ENCODE measurements around the gene ANKRD22.
"Not testable (repeated sequence)": the region's sequence is repeated elsewhere in the genome, so short reads cannot be mapped to it uniquely, and the experiment has no call there.

Gene ANKRD22

DNA sequence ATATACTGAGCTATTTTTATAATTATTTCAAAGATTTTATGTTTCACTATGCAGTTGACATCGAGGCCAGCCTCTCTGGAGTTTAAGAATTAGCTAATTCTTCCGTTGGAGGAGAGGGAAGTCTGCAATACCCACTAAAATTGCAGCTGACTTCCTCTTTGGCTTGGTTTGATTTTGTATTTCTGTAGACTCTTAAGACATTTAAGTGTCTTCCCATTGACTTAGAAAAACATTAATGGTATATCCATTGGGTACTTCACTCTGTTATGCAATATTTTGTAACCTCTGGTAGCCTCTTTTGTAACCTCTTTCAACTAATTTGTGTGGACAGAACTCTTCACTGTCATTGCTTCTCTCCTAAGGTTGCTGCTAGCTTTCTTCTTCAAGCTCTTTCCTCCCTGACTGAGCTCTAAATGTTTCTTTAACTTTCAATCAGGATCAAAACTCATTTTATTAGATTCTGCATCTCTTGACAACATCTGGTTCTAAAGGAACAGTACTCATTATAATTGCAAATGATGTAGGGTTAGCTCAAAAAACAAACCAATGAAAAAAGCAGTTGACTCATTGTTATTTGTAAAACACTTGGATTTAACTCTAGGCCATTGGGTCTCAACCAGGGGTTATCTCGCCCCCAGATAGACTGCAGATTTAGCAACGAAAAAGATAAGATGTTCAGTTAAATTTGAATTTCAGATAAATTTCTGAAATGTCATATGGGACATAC is 1.7 kb upstream of the ANKRD22 start:
- Histone ChIP-seq H3K36me3 (ENCODE audit: insufficient read depth, low read length) (no peaks in the 10 kb centered on the region), H3K4me3 (ENCODE audit: low read depth, low read length) (no peak overlapping the region), H2AFZ (ENCODE audit: low read length, unreplicated experiment) (no peak overlapping the region), H3K27ac (ENCODE audit: low read depth, low read length) (no peak overlapping the region), H3K4me1 (ENCODE audit: control insufficient read depth, insufficient read depth, low read length, unreplicated experiment) (peaks cover 14% of the 10 kb centered on the region), H3K79me2 (ENCODE audit: control insufficient read depth, insufficient read depth, low read length, unreplicated experiment) (no peaks in the 10 kb centered on the region), H3K27me3 (ENCODE audit: insufficient read depth, low read length) (no peaks in the 10 kb centered on the region)

DNA sequence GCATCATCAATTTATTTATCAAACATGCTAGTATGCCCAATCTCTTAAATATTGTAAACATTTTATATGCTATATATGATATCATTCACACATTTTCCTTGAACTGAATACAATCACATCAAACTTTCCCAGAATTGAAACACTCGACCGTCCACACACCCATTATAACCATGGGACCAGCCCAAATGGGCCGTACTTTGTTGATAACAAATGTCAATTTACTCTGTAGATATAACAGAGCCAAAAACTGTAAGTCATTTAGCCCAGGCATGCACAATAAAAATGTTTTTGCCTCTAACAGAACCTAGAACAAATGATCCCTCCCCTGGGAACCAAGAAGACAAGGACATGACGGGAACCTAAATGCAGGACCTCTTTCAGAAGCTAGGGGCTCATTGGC is 683 bp upstream of the ANKRD22 start:
- no peak overlapping the region for H2AFZ ChIP-seq (ENCODE audit: low read length, unreplicated experiment)

DNA sequence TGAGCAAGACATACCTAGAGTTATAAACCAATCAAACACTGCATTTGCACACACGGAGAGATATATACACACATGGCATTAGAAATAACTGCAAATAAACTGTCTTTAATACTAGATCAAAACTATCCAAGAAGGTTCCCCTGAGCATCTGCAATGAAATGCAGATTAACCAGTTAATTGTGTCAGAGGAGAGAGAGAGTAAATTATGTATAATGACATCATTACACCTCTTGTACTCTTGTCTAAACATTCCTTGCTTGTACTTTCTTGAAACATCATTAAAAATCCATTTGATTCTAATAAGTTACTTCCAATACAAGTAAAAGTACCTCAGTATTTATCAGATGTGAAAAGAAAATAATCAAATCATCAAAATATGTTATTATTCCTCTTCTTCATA is 932 bp downstream of the ANKRD22 start:
- peaks cover 17% of the 10 kb centered on the region for H3K4me1 ChIP-seq (ENCODE audit: control insufficient read depth, insufficient read depth, low read length, unreplicated experiment)
- H3K4me3 ChIP-seq (ENCODE audit: low read depth, low read length), result no peak overlapping the region
- no peak overlapping the region for H2AFZ ChIP-seq (ENCODE audit: low read length, unreplicated experiment)
- H3K36me3 ChIP-seq (ENCODE audit: insufficient read depth, low read length), result no peaks in the 10 kb centered on the region
- H3K79me2 ChIP-seq (ENCODE audit: control insufficient read depth, insufficient read depth, low read length, unreplicated experiment), result no peaks in the 10 kb centered on the region
- H3K27me3 ChIP-seq (ENCODE audit: insufficient read depth, low read length), result no peaks in the 10 kb centered on the region
- H3K27ac ChIP-seq (ENCODE audit: low read depth, low read length), result no peak overlapping the region

More for the DNA sequence above, 683 bp upstream of the ANKRD22 start:
- Histone ChIP-seq H3K4me1 (ENCODE audit: control insufficient read depth, insufficient read depth, low read length, unreplicated experiment) (peaks cover 17% of the 10 kb centered on the region), H3K27ac (ENCODE audit: low read depth, low read length) (no peak overlapping the region), H3K36me3 (ENCODE audit: insufficient read depth, low read length) (no peaks in the 10 kb centered on the region), H3K27me3 (ENCODE audit: insufficient read depth, low read length) (no peaks in the 10 kb centered on the region), H3K4me3 (ENCODE audit: low read depth, low read length) (no peak overlapping the region), H3K79me2 (ENCODE audit: control insufficient read depth, insufficient read depth, low read length, unreplicated experiment) (no peaks in the 10 kb centered on the region)

DNA sequence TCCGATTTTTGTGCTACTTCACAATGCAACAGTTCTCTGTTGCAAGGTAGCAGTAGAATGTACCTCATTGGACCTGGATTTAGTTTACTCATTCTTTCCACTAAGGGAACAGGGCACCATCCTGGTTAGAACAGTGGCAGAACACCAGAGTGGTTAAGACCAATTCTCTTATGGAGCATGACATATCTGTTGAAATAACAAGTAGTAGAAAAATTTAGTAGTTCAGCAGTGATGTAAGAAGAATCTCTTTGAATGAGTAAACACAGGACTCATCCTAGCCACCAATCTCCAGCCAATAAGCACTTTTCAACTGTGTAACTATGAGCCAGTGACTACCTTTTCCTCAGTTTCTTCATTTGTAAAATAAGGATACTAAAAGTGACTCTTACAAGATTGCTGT is 2.4 kb downstream of the ANKRD22 start:
- Histone ChIP-seq H3K27ac (ENCODE audit: low read depth, low read length) (peak overlapping the region; percentile 70), H3K4me1 (ENCODE audit: control insufficient read depth, insufficient read depth, low read length, unreplicated experiment) (peaks cover 17% of the 10 kb centered on the region), H3K4me3 (ENCODE audit: low read depth, low read length) (no peak overlapping the region), H2AFZ (ENCODE audit: low read length, unreplicated experiment) (no peak overlapping the region), H3K27me3 (ENCODE audit: insufficient read depth, low read length) (no peaks in the 10 kb centered on the region), H3K36me3 (ENCODE audit: insufficient read depth, low read length) (no peaks in the 10 kb centered on the region), H3K79me2 (ENCODE audit: control insufficient read depth, insufficient read depth, low read length, unreplicated experiment) (no peaks in the 10 kb centered on the region)

DNA sequence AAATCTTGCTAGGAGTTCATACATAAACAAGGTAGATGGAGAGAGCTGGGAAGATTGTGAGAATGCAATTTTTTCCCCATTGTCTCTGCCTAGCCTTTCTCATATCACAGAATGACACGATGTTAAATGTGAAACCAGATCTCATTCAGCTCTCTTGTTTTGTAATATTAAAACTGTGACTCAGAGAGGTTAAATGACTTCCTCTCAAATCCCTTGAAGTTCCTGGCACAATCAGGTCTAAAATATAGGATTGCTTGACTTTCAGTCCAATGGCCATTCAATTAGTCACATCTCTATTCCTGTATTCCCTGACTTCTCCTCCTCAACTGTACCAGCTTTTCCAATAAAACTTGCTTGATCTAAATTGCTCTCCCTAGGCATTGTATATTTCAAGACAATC is 3.1 kb downstream of the ANKRD22 start:
- H2AFZ ChIP-seq (ENCODE audit: low read length, unreplicated experiment), result peak overlapping the region; percentile 51
- no peaks in the 10 kb centered on the region for H3K36me3 ChIP-seq (ENCODE audit: insufficient read depth, low read length)
- peak overlapping the region; percentile 42; the same call in 1 of the 2 replicates for H3K4me3 ChIP-seq (ENCODE audit: low read depth, low read length)
- peaks cover 17% of the 10 kb centered on the region for H3K4me1 ChIP-seq (ENCODE audit: control insufficient read depth, insufficient read depth, low read length, unreplicated experiment)
- H3K27ac ChIP-seq (ENCODE audit: low read depth, low read length), result peak overlapping the region; percentile 70
- no peaks in the 10 kb centered on the region for H3K27me3 ChIP-seq (ENCODE audit: insufficient read depth, low read length)
- no peaks in the 10 kb centered on the region for H3K79me2 ChIP-seq (ENCODE audit: control insufficient read depth, insufficient read depth, low read length, unreplicated experiment)

DNA sequence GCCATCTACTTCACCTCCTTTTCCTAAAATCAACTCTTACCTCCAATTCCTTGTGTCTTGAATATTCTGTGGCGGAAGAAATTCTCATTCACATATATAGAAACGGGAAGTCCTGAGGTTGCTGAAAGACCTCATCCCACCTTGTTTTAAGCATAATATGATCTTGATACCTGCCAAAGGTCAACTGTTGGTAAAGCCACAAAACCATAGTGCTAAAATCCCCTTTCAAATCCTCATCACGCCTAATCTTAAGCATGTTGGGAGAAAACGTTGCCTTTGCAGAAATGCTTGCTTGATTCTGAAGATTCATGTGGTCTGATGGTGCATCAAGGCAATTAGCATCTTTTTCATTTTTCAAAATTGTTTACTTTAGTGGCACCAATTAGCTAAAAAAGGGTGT is 8.5 kb downstream of the ANKRD22 start:
- no peak overlapping the region for H3K4me3 ChIP-seq (ENCODE audit: low read depth, low read length)
- no peaks in the 10 kb centered on the region for H3K36me3 ChIP-seq (ENCODE audit: insufficient read depth, low read length)
- peaks cover 1% of the 10 kb centered on the region for H3K4me1 ChIP-seq (ENCODE audit: control insufficient read depth, insufficient read depth, low read length, unreplicated experiment)
- H3K79me2 ChIP-seq (ENCODE audit: control insufficient read depth, insufficient read depth, low read length, unreplicated experiment), result no peaks in the 10 kb centered on the region
- no peak overlapping the region for H3K27ac ChIP-seq (ENCODE audit: low read depth, low read length)
- no peak overlapping the region for H2AFZ ChIP-seq (ENCODE audit: low read length, unreplicated experiment)
- H3K27me3 ChIP-seq (ENCODE audit: insufficient read depth, low read length), result no peaks in the 10 kb centered on the region

DNA sequence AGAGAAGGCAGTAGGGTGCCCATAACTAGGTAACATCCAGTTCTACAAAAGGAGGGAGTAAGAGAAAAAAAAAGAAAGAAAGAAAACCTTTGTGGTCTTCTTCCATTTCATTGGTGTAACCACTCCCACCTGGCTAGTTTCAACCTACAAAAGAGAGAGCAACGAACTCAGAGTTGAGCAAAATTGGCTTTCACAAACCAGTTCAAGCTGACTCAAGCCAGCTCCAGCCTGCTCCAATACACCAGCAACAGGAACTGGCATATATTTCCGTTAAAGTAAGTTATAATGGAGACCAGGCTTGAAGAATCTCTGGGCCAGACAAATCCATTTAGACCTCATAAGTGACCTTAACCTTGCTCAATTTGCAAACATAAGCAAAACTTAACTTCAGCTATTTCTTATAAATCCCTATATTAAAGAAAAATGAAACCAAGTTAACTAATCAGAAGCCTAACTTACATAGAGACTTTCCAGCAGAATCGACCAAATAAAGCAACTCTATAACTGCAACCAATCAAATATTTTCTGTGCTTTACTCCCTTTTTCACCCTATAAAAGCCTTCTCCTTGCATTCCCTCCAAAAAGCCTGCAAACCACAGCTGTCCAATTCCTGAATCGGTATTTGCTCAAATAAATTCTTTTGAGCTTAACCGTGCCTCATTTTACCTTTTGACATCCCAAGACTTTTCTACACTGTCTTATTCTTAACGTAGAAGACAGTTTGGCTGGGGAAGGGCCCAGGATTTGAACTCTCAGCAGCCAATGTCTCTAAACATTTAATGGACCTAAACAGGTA is 10.1 kb downstream of the ANKRD22 start:
- Histone ChIP-seq H2AFZ (ENCODE audit: low read length, unreplicated experiment) (peak overlapping the region; percentile 42), H3K27me3 (ENCODE audit: insufficient read depth, low read length) (no peaks in the 10 kb centered on the region), H3K4me3 (ENCODE audit: low read depth, low read length) (no peak overlapping the region), H3K4me1 (ENCODE audit: control insufficient read depth, insufficient read depth, low read length, unreplicated experiment) (no peaks in the 10 kb centered on the region), H3K36me3 (ENCODE audit: insufficient read depth, low read length) (no peaks in the 10 kb centered on the region), H3K27ac (ENCODE audit: low read depth, low read length) (no peak overlapping the region), H3K79me2 (ENCODE audit: control insufficient read depth, insufficient read depth, low read length, unreplicated experiment) (no peaks in the 10 kb centered on the region)

DNA sequence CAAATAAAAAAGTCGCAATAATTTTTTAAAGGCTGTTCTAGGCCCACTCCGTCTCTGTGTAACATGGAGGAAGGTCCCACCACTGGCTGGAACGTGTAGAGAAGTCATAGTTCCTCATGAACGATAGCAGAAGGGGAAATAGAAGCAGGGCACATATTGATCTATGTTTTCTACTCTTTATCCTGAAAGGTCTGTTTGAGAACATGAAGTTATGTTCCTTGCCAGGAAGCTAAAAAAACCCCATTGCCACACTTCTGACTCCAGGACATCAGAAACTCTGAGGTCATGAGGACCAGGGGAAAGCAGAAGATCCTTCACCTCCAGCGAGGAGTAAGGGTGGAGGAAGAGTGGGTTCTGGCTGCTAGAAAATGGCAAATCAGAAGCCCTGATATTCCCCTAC is 10.8 kb downstream of the ANKRD22 start:
- H3K79me2 ChIP-seq (ENCODE audit: control insufficient read depth, insufficient read depth, low read length, unreplicated experiment), result no peaks in the 10 kb centered on the region
- H3K36me3 ChIP-seq (ENCODE audit: insufficient read depth, low read length), result no peaks in the 10 kb centered on the region
- no peak overlapping the region for H2AFZ ChIP-seq (ENCODE audit: low read length, unreplicated experiment)
- no peaks in the 10 kb centered on the region for H3K4me1 ChIP-seq (ENCODE audit: control insufficient read depth, insufficient read depth, low read length, unreplicated experiment)
- H3K27me3 ChIP-seq (ENCODE audit: insufficient read depth, low read length), result no peaks in the 10 kb centered on the region
- H3K27ac ChIP-seq (ENCODE audit: low read depth, low read length), result no peak overlapping the region
- no peak overlapping the region for H3K4me3 ChIP-seq (ENCODE audit: low read depth, low read length)

DNA sequence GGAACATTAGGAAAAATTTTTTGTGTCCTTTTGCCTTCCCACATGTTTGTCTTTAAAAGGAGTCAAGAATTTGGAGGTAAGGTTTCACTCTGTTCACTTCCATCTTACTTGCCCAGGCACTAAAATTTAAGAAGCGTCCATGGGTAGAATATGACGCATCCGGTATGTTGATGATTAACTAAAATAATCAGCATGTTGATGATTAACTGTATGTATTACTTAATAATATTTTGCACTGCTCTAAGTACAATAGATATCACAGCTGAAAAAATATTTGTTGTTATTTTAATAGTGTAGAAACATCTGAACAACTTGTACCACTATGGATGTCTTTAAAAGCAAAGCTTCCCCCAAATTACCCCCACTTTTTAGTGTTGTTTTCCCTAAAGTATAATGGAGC is 11.5 kb downstream of the ANKRD22 start:
- Histone ChIP-seq H3K4me1 (ENCODE audit: control insufficient read depth, insufficient read depth, low read length, unreplicated experiment) (no peaks in the 10 kb centered on the region), H3K27ac (ENCODE audit: low read depth, low read length) (no peak overlapping the region), H3K79me2 (ENCODE audit: control insufficient read depth, insufficient read depth, low read length, unreplicated experiment) (no peaks in the 10 kb centered on the region), H2AFZ (ENCODE audit: low read length, unreplicated experiment) (no peak overlapping the region), H3K4me3 (ENCODE audit: low read depth, low read length) (no peak overlapping the region), H3K27me3 (ENCODE audit: insufficient read depth, low read length) (no peaks in the 10 kb centered on the region), H3K36me3 (ENCODE audit: insufficient read depth, low read length) (no peaks in the 10 kb centered on the region)

DNA sequence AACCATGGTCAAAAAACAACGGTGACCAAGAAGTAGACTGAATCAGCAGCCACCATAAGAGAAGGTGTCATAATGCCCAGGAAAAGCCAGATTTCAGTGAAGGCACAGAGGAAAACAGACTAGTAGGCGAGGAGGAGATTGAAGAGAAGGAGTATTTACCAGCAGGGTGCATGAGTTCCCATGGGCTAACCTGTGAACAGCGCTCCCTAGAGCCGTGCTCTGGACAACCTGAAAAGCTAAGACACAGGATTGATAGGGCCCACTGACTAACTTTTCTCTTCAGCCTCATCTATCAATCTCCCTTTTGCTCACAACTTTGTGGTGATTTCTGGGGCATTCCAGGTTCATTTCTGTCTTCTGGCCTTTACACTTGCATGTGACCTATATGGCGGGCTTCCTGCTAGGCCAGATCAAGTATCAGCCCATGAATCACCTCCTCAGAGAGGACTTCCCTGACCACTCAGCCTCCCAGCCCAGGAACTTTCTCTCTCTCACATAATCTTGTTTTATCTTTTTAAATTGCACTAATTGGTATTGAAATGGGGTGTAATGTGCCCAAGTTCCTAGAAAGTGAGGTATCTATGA is 12.8 kb downstream of the ANKRD22 start:
- Histone ChIP-seq H3K4me3 (ENCODE audit: low read depth, low read length) (no peak overlapping the region), H3K27ac (ENCODE audit: low read depth, low read length) (no peak overlapping the region), H3K4me1 (ENCODE audit: control insufficient read depth, insufficient read depth, low read length, unreplicated experiment) (no peaks in the 10 kb centered on the region), H3K27me3 (ENCODE audit: insufficient read depth, low read length) (no peaks in the 10 kb centered on the region), H3K79me2 (ENCODE audit: control insufficient read depth, insufficient read depth, low read length, unreplicated experiment) (no peaks in the 10 kb centered on the region), H2AFZ (ENCODE audit: low read length, unreplicated experiment) (no peak overlapping the region), H3K36me3 (ENCODE audit: insufficient read depth, low read length) (no peaks in the 10 kb centered on the region)

DNA sequence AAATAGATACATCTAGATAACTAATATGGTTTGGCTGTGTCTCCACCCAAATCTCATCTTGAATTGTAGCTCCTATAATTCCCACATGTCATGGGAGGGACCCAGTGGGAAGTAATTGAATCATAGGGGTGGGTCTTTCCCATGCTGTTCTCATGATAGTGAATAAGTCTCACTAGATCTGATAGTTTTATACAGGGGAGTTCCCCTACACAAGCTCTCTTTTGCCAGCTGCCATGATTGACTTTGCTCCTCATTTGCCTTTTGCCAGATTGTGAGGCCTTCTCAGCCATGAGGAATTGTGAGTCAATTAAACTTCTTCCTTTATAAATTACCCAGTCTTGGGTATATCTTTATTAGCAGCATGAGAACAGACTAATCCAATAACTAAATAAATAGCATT is 14.0 kb downstream of the ANKRD22 start:
- not testable (repeated sequence) for H3K4me1 ChIP-seq (ENCODE audit: control insufficient read depth, insufficient read depth, low read length, unreplicated experiment); H3K4me3 ChIP-seq (ENCODE audit: low read depth, low read length); H3K27me3 ChIP-seq (ENCODE audit: insufficient read depth, low read length)

More for the DNA sequence above, 14.0 kb downstream of the ANKRD22 start:
- not testable (repeated sequence) for H3K36me3 ChIP-seq (ENCODE audit: insufficient read depth, low read length); H3K79me2 ChIP-seq (ENCODE audit: control insufficient read depth, insufficient read depth, low read length, unreplicated experiment); H3K27ac ChIP-seq (ENCODE audit: low read depth, low read length); H2AFZ ChIP-seq (ENCODE audit: low read length, unreplicated experiment)
